Articular chondrocyte of knee joint (primary cell): ENCODE data around the gene ELAVL2. TPM values are rescaled to one million over a fixed set of nuclear protein-coding genes. Genes with fewer than 3 reads are reported as not detected.

Experiments
- total RNA-seq: library from RNA; depleted of rRNA; stranded (reverse); fragments of >200 nt; gene quantifications from 2 replicates; pipeline ENCODE4 v1.2.3, GENCODE V29; 2012

Gene ELAVL2
- under 0.01 TPM in 1 of 2 replicates, not detected in the other for total RNA-seq

DNA sequence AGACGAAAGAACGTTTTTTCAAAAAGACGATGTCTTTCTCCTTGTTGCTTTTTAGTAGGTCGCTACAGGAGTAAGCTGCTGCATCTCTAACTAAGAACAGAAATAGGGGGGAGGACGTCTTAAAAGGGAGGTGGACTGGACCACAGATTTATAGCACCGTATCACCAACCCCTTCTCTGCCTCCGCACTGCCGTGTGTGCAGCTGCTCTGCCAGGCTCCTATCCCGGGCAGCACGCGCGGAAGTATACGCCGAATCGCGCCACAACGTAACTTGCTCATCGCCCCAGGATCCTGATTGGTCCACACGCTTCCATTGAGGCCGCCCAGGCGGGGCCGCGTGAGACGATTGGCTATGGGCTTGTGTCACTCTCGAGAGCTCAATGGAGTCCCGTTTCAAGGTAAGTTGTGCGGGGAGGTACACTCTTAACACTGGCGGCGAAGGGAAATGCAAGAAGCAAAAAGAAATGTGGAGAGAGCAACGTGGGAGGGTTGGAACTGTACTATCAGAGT lies at the start of gene ELAVL2:
TSS of gene ELAVL2 (minus strand) at position 121 of the 510 bp plus-strand sequence. CDS start 64,006 bp downstream, outside the sequence.

